ENCODE data around the gene KRTAP10-5. TPM values are rescaled to one million over a fixed set of nuclear protein-coding genes. Genes with fewer than 3 reads are reported as not detected.

KRTAP10-5 gene
- polyA plus RNA-seq, 1 experiment: not detected

- POLR2A ChIA-PET: no interaction called here
- TF ChIP-seq CTCF (IDR thresholded peaks at IDR 0.05; ENCODE audit: insufficient read depth, low read depth, low read length): no peak
- DNase-seq (ENCODE audit: low read depth): no peak
- Histone ChIP-seq H3K27me3 (ENCODE audit: control insufficient read depth, insufficient read depth, low read length) (peaks cover 8% of the 10 kb centered on the region), H3K36me3 (ENCODE audit: control insufficient read depth, insufficient read depth, low read length) (no peaks in the 10 kb centered on the region), H3K4me3 (ENCODE audit: low read depth, low read length) (no peak overlapping the region)
- CTCF ChIA-PET: interaction anchor here (0.6 kb wide), 1 partner anchor 90 kb away, joined by 3 read pairs; no protein-coding TSS in a partner anchor
Measured at GRCh38 chr21:44556879-44557278, 23.5 kb downstream of the KRTAP10-5 start.

GRCh38 chr21:44555200-44555875, 25.1 kb downstream of the KRTAP10-5 start:
- ChIA-PET POLR2A (no interaction called here), CTCF (no interaction called here)
- H3K4me3 ChIP-seq (ENCODE audit: low read depth, low read length): no peak overlapping the region
- TF ChIP-seq CTCF (IDR thresholded peaks at IDR 0.05; ENCODE audit: insufficient read depth, low read depth, low read length): no peak
- no peaks in the 10 kb centered on the region for H3K36me3 ChIP-seq (ENCODE audit: control insufficient read depth, insufficient read depth, low read length)
- peaks cover 8% of the 10 kb centered on the region for H3K27me3 ChIP-seq (ENCODE audit: control insufficient read depth, insufficient read depth, low read length)
- DNase-seq (ENCODE audit: low read depth): no peak

GRCh38 chr21:44552681-44553080, 27.7 kb downstream of the KRTAP10-5 start:
- Histone ChIP-seq H3K36me3 (ENCODE audit: control insufficient read depth, insufficient read depth, low read length) (no peaks in the 10 kb centered on the region), H3K4me3 (ENCODE audit: low read depth, low read length) (no peak overlapping the region), H3K27me3 (ENCODE audit: control insufficient read depth, insufficient read depth, low read length) (peaks cover 8% of the 10 kb centered on the region)
- TF ChIP-seq CTCF (IDR thresholded peaks at IDR 0.05; ENCODE audit: insufficient read depth, low read depth, low read length): no peak
- no peak for DNase-seq (ENCODE audit: low read depth)
- ChIA-PET POLR2A (no interaction called here), CTCF (no interaction called here)

GRCh38 chr21:44552136-44552535, 28.3 kb downstream of the KRTAP10-5 start:
- H3K36me3 ChIP-seq (ENCODE audit: control insufficient read depth, insufficient read depth, low read length): no peaks in the 10 kb centered on the region
- H3K4me3 ChIP-seq (ENCODE audit: low read depth, low read length): no peak overlapping the region
- peaks cover 8% of the 10 kb centered on the region for H3K27me3 ChIP-seq (ENCODE audit: control insufficient read depth, insufficient read depth, low read length)
- ChIA-PET CTCF (no interaction called here), POLR2A (no interaction called here)
- TF ChIP-seq CTCF (IDR thresholded peaks at IDR 0.05; ENCODE audit: insufficient read depth, low read depth, low read length): no peak
- DNase-seq (ENCODE audit: low read depth): no peak

GRCh38 chr21:44551340-44551961, 29.0 kb downstream of the KRTAP10-5 start, which contains the start of gene KRTAP10-2:
Gene KRTAP10-2 (minus strand): TSS chr21:44551505. CDS start chr21:44551458, 47 bp downstream.
- peaks cover 8% of the 10 kb centered on the region for H3K27me3 ChIP-seq (ENCODE audit: control insufficient read depth, insufficient read depth, low read length)
- no peaks in the 10 kb centered on the region for H3K36me3 ChIP-seq (ENCODE audit: control insufficient read depth, insufficient read depth, low read length)
- no peak within 1 kb of the TSS for H3K4me3 ChIP-seq (ENCODE audit: low read depth, low read length)
- CTCF ChIA-PET: no interaction called here
- DNase-seq (ENCODE audit: low read depth): no peak
- TF ChIP-seq CTCF (IDR thresholded peaks at IDR 0.05; ENCODE audit: insufficient read depth, low read depth, low read length): no peak
- POLR2A ChIA-PET: no interaction called here
